Cardiac fibroblast (primary cell): ENCODE measurements around the gene SLC16A7.
A peak's percentile ranks its signal among the peaks of the same experiment; 100 is the strongest.
"Not testable (repeated sequence)": the region's sequence is repeated elsewhere in the genome, so short reads cannot be mapped to it uniquely, and the experiment has no call there.

ENCODE experiments used
- DNase-seq, 2 donors: peaks; one replicate each; pipeline versions ENCODE4 v3.0.0 to v3.0.0-alpha.2; 2010; ENCODE audit warnings: low read depth in 2 of 2
- H3K4me3 ChIP-seq, 2 donors: replicated peaks in 1 of 2; 1 replicate in 1 of 2; 2 replicates in 1 of 2; pipeline ENCODE4 v1.5.1; 2011; ENCODE audit warnings: low read depth in 2 of 2, low read length in 2 of 2, mild to moderate bottlenecking in 2 of 2, moderate library complexity in 1 of 2
- TF ChIP-seq, protein P1 (sequence below): IDR thresholded peaks from one replicate; pipeline ENCODE4 v1.5.1; 2011; ENCODE audit warnings: low read depth, mild to moderate bottlenecking, low read length, inconsistent platforms

SLC16A7 gene

GRCh38 chr12:59734371-59734770 lies 138.5 kb downstream of the SLC16A7 start:
- TF ChIP-seq, protein P1, sequence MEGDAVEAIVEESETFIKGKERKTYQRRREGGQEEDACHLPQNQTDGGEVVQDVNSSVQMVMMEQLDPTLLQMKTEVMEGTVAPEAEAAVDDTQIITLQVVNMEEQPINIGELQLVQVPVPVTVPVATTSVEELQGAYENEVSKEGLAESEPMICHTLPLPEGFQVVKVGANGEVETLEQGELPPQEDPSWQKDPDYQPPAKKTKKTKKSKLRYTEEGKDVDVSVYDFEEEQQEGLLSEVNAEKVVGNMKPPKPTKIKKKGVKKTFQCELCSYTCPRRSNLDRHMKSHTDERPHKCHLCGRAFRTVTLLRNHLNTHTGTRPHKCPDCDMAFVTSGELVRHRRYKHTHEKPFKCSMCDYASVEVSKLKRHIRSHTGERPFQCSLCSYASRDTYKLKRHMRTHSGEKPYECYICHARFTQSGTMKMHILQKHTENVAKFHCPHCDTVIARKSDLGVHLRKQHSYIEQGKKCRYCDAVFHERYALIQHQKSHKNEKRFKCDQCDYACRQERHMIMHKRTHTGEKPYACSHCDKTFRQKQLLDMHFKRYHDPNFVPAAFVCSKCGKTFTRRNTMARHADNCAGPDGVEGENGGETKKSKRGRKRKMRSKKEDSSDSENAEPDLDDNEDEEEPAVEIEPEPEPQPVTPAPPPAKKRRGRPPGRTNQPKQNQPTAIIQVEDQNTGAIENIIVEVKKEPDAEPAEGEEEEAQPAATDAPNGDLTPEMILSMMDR: no peak
- DNase-seq: no peak

GRCh38 chr12:59735231-59735630 lies 139.4 kb downstream of the SLC16A7 start:
- TF ChIP-seq, protein P1: no peak
- H3K4me3 ChIP-seq: no peak overlapping the region
- no peak for DNase-seq

More at GRCh38 chr12:59734371-59734770, 138.5 kb downstream of the SLC16A7 start:
- H3K4me3 ChIP-seq: no peak overlapping the region

- H3K4me3 ChIP-seq: no peak overlapping the region
- TF ChIP-seq, protein P1: no peak
- DNase-seq: no peak
Observed at GRCh38 chr12:59736359-59736758, 140.5 kb downstream of the SLC16A7 start.

- peak; percentile 58 to 75 for DNase-seq
- H3K4me3 ChIP-seq: no peak overlapping the region
- TF ChIP-seq, protein P1: no peak
Observed at GRCh38 chr12:59736786-59737185, 141.0 kb downstream of the SLC16A7 start.

DNA sequence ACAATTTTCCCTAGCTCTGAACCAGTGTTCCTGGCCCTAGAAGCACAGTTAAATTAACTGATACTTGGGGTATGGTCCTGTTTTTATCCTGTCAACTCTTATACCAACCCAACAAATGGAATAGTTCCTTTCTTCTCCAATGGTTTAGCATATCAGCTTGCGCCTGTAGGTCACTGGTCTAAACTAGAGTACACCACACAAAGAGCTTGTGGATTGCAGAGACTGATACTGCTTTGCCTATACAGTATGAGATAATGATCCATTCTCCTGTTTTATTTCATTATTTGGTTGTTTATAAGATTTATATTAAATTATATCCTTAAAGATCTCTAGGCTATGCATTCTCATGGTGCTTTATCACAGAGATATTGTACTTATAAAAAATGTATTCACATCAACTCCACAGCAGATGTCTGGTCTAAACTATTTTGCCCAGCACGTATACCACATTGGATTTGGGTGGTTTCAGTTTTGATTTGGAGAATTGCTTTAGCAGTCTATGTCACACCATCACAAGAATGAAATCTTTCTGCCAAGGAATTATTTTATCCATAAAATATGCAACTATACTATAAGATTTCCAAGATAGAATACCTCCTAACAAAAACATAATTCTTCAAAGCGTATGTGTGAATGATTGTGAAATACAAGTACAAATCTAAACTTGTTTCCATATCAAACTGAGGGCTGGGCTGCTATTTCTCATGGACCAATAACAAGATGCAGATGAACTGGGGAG lies 142.1 kb downstream of the SLC16A7 start:
- peak; percentile 15 to 16 for DNase-seq
- no peak overlapping the region for H3K4me3 ChIP-seq
- TF ChIP-seq, protein P1: no peak

DNA sequence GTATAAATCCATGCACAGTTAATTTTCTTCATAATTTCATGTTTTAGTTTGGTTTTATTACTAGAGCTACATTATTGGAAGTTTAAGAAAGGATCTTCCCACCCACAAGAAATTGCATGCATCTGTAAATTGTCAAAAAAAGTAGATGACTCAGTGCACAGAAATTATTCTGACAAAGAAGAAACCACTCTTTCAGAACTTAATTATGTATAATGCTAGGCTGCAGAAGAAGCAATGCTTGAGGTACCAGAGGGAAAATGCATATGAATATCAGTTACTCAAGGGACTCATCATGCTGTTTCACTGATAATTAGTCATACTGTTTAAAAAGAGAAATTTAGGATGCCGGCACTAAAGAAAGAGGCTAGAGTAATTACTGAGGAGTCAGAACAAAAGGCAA lies 147.0 kb downstream of the SLC16A7 start:
- no peak overlapping the region for H3K4me3 ChIP-seq
- TF ChIP-seq, protein P1: no peak
- DNase-seq: peak; percentile 23 to 31

DNA sequence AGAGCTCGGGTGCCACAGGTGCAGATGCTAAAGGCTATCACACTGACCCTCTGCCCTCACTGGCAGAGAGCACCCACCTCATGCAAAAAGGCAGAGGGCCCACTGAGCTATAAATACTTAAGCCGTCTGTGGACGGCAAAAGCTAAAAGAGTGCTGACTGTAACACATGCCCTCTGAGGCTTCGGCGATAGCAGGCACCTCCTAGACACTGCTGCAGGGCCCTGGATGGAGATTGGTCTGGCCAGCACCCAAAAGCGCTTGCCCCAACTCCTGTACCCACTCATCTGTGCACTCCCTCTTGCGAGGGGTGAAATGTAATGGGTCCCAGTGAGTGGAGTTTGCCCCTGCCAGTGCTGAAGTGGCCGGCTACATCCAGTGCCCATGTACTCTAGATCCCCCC lies 148.7 kb downstream of the SLC16A7 start:
- no peak overlapping the region for H3K4me3 ChIP-seq
- no peak for DNase-seq
- TF ChIP-seq, protein P1: no peak

- not testable (repeated sequence) for H3K4me3 ChIP-seq, DNase-seq
Observed at GRCh38 chr12:59751091-59751490, 155.3 kb downstream of the SLC16A7 start.
